ENCODE measurements around the gene EIF4E. TPM values are rescaled to one million over a fixed set of nuclear protein-coding genes. Genes with fewer than 3 reads are reported as not detected.

The EIF4E gene
- total and polyA plus RNA-seq, 4 donors, result 10.4 to 121 (median 57.8) TPM

GRCh38 chr4:98908703-98909262 is 20.1 kb downstream of the EIF4E start:
- TF ChIP-seq, protein P1, sequence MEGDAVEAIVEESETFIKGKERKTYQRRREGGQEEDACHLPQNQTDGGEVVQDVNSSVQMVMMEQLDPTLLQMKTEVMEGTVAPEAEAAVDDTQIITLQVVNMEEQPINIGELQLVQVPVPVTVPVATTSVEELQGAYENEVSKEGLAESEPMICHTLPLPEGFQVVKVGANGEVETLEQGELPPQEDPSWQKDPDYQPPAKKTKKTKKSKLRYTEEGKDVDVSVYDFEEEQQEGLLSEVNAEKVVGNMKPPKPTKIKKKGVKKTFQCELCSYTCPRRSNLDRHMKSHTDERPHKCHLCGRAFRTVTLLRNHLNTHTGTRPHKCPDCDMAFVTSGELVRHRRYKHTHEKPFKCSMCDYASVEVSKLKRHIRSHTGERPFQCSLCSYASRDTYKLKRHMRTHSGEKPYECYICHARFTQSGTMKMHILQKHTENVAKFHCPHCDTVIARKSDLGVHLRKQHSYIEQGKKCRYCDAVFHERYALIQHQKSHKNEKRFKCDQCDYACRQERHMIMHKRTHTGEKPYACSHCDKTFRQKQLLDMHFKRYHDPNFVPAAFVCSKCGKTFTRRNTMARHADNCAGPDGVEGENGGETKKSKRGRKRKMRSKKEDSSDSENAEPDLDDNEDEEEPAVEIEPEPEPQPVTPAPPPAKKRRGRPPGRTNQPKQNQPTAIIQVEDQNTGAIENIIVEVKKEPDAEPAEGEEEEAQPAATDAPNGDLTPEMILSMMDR (IDR thresholded peaks at IDR 0.05; ENCODE audit: control extremely low read depth, extremely low read depth), result no peak
- 70 to 86% methylated on average over 2 of the region's 2 CpGs for WGBS, 2 donors
- Histone ChIP-seq H3K36me3 (ENCODE audit: control insufficient read depth in 4 of 4, insufficient read depth in 4 of 4, low read length in 4 of 4) (peaks cover 0 to 3% (median under 1%) of the 10 kb centered on the region in 4 donors), H3K9me3 (ENCODE audit: control insufficient read depth in 4 of 4, insufficient read depth in 3 of 4, low read length in 3 of 4) (no peaks in the 10 kb centered on the region), H3K4me1 (ENCODE audit: control insufficient read depth in 5 of 5, insufficient read depth in 5 of 5, low read length in 5 of 5) (peaks cover 0 to 22% (median 7%) of the 10 kb centered on the region in 5 donors), H3K9ac (ENCODE audit: insufficient read depth in 1 of 2, low read length in 2 of 2) (no peak overlapping the region), H3K27ac (ENCODE audit: low read depth in 1 of 2, low read length in 1 of 2) (no peak overlapping the region), H3K27me3 (ENCODE audit: control insufficient read depth in 3 of 3, insufficient read depth in 3 of 3, low read length in 2 of 3) (no peaks in the 10 kb centered on the region), H3K4me3 (no peak overlapping the region)
- DNase-seq (no peak), ATAC-seq (ENCODE audit: insufficient read depth, low FRiP score) (no peak)

- ATAC-seq (ENCODE audit: insufficient read depth, low FRiP score) (no peak), DNase-seq (no peak)
- Histone ChIP-seq H3K4me3 (no peak overlapping the region), H3K9me3 (ENCODE audit: control insufficient read depth in 4 of 4, insufficient read depth in 3 of 4, low read length in 3 of 4) (no peaks in the 10 kb centered on the region), H3K36me3 (ENCODE audit: control insufficient read depth in 4 of 4, insufficient read depth in 4 of 4, low read length in 4 of 4) (peaks cover 0 to 3% (median under 1%) of the 10 kb centered on the region in 4 donors), H3K27ac (ENCODE audit: low read depth in 1 of 2, low read length in 1 of 2) (no peak overlapping the region), H3K27me3 (ENCODE audit: control insufficient read depth in 3 of 3, insufficient read depth in 3 of 3, low read length in 2 of 3) (no peaks in the 10 kb centered on the region), H3K9ac (ENCODE audit: insufficient read depth in 1 of 2, low read length in 2 of 2) (no peak overlapping the region), H3K4me1 (ENCODE audit: control insufficient read depth in 5 of 5, insufficient read depth in 5 of 5, low read length in 5 of 5) (peaks cover 0 to 24% (median 7%) of the 10 kb centered on the region in 5 donors)
- TF ChIP-seq, protein P1 (IDR thresholded peaks at IDR 0.05; ENCODE audit: control extremely low read depth, extremely low read depth), result no peak
- 60 to 66% methylated on average over 3 of the region's 3 CpGs for WGBS, 2 donors
Measured at GRCh38 chr4:98908182-98908581, 20.8 kb downstream of the EIF4E start.

- Histone ChIP-seq H3K9me3 (ENCODE audit: control insufficient read depth in 4 of 4, insufficient read depth in 3 of 4, low read length in 3 of 4) (no peaks in the 10 kb centered on the region), H3K27ac (ENCODE audit: low read depth in 1 of 2, low read length in 1 of 2) (no peak overlapping the region), H3K4me3 (no peak overlapping the region), H3K36me3 (ENCODE audit: control insufficient read depth in 4 of 4, insufficient read depth in 4 of 4, low read length in 4 of 4) (peaks cover 1 to 8% (median 5%) of the 10 kb centered on the region in 4 donors), H3K4me1 (ENCODE audit: control insufficient read depth in 5 of 5, insufficient read depth in 5 of 5, low read length in 5 of 5) (peaks cover 0 to 27% (median 7%) of the 10 kb centered on the region in 5 donors), H3K27me3 (ENCODE audit: control insufficient read depth in 3 of 3, insufficient read depth in 3 of 3, low read length in 2 of 3) (no peaks in the 10 kb centered on the region), H3K9ac (ENCODE audit: insufficient read depth in 1 of 2, low read length in 2 of 2) (no peak overlapping the region)
- TF ChIP-seq, protein P1 (IDR thresholded peaks at IDR 0.05; ENCODE audit: control extremely low read depth, extremely low read depth), result no peak
- DNase-seq (no peak), ATAC-seq (ENCODE audit: insufficient read depth, low FRiP score) (no peak)
Measured at GRCh38 chr4:98905839-98906238, 23.1 kb downstream of the EIF4E start.

DNA sequence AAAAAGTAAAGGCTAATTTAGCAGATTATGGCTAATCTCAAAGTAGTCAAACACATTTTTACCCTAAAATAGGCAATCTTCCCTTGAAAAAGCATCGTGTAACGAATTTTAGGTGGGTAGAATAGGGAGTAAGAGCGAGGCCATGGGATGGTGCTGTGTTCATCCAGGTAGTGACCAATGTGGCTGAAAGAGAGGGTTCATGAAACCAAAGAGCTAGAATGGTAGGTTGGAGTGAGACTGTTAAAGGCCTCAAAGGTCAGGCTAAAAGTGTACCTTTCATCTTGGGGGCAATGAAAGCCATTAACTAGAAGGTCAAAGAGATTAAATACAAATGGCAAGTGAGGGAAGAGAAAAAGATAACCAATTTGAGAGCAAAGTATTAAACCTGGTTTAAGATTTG is 23.6 kb downstream of the EIF4E start:
- Histone ChIP-seq H3K4me1 (ENCODE audit: control insufficient read depth in 5 of 5, insufficient read depth in 5 of 5, low read length in 5 of 5) (peaks cover 0 to 27% (median 3%) of the 10 kb centered on the region in 5 donors), H3K36me3 (ENCODE audit: control insufficient read depth in 4 of 4, insufficient read depth in 4 of 4, low read length in 4 of 4) (peaks cover 1 to 8% (median 6%) of the 10 kb centered on the region in 4 donors), H3K27ac (ENCODE audit: low read depth in 1 of 2, low read length in 1 of 2) (no peak overlapping the region), H3K4me3 (no peak overlapping the region), H3K9me3 (ENCODE audit: control insufficient read depth in 4 of 4, insufficient read depth in 3 of 4, low read length in 3 of 4) (no peaks in the 10 kb centered on the region), H3K27me3 (ENCODE audit: control insufficient read depth in 3 of 3, insufficient read depth in 3 of 3, low read length in 2 of 3) (no peaks in the 10 kb centered on the region), H3K9ac (ENCODE audit: insufficient read depth in 1 of 2, low read length in 2 of 2) (no peak overlapping the region)
- ATAC-seq (ENCODE audit: insufficient read depth, low FRiP score) (no peak), DNase-seq (no peak)
- TF ChIP-seq, protein P1 (IDR thresholded peaks at IDR 0.05; ENCODE audit: control extremely low read depth, extremely low read depth), result no peak
- WGBS, 2 donors, result 96 to 99% methylated on average over 3 of the region's 3 CpGs
